Kidney capillary endothelial cell (primary cell): ENCODE results near the gene SEMA4D.

ENCODE experiments used
- DNase-seq: peaks from one replicate; pipeline ENCODE4 v3.0.0-alpha.2; 2018; ENCODE audit warnings: low spot score

Gene SEMA4D

DNA sequence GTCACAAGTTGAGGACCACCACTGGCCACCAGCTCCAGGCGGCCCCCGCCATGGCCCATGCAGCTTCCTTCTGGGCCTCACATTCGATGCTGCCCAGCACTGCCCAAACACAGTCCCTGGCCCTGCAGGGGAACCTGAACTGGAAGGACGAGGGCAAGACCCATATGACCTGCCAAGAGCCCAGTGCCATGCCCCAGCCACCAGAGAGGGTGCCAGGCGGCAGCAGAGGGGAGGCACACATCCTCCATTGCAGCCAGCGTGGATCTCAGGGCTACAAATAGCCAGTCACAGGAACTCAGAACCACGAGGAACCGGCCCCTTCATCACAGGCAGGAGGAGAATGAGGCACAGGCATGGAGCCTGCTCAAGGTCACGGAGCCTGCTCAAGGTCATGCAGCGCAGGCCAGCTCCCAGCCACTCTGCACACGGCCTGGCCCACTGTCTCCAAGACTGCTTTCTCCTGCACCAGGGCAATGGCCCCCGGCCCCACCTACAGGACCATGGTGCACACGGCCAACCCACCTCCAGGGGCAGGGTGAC lies 69.6 kb downstream of the SEMA4D start:
- no peak for DNase-seq

GRCh38 chr9:89427621-89428221 lies 70.2 kb downstream of the SEMA4D start:
- DNase-seq = no peak

GRCh38 chr9:89426384-89426961 lies 71.4 kb downstream of the SEMA4D start:
- DNase-seq = no peak

GRCh38 chr9:89425921-89426383 lies 72.0 kb downstream of the SEMA4D start:
- DNase-seq = no peak

DNA sequence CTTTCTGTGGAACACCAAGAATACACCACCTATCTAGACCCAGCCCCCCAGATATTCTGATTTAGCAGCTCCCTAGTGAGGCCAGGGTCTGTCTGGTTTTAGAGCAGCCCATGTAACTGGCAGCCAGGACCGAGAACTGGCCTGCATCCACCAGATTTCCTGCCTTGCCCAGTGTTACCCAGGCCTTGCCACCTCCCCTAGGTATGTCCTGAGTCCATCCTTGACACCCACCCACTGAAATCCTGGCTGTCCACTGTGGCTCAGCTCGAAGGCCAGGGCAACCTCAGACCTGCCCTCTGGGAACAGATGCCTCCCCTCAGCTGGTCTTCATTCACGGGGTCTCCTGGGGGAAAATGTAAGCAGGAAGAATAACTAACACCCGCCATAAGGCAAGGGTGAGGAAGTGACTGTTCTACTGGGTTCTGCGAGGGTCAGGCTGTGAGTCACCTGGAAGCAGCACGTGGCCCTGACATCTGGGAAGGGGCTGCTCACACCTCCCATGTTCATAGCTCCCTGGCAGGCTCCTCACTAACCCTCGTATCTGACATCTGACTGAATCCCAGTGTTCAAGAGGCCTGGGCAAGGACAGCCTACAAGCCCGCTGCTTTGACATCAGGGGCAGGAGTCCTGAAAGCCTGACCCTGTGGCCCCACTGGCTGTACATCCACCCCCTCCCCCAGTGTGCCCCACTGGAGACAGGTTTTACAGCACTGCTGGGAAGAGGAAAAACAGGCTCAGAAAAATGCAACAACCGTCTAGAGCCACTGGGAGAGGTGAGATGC lies 72.7 kb downstream of the SEMA4D start:
- peak; percentile 42 for DNase-seq

DNA sequence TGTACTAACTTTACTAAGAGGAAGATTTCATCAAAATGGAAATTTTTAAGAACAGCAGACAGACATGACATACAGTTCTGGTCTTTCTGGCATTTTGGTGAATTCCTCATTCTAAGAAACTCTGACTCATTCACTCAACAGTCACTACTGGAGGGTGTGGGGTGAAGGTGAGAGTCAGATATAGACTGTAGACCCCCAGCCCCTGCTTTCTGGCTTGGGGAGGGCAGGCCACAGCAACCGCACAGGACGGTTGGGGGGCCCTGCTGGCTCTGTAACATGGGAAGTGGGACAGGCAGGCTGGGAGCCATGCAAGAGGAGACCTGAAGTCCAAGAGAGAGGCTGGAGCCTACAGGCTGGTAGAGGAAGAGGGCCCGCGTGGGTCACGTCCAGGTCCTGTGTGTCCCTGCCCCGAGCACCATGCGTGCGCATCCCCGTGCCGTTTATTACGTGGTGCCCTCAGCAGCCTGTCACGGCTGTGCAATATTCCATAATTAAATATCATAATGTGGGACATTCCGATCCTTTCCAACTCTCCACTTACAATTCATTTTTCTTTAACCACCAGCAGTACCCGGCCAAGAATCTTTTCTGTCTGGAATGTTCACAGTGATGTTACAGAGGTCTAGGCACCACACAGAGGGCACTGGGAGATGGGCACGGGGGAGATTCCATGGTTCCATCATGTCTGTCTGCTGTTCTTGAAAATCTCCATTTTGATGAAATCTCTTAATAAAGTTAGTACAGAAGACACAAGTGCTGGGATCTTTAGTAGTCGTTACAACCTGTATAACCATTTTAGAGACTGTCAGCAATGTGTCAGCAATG lies 75.5 kb downstream of the SEMA4D start:
- no peak for DNase-seq

- DNase-seq = no peak
Measured at GRCh38 chr9:89421595-89421994, 76.3 kb downstream of the SEMA4D start.

- DNase-seq = no peak
Measured at GRCh38 chr9:89420397-89421178, 77.3 kb downstream of the SEMA4D start.

- no peak for DNase-seq
Measured at GRCh38 chr9:89419978-89420394, 77.9 kb downstream of the SEMA4D start.

GRCh38 chr9:89418882-89419640 lies 78.9 kb downstream of the SEMA4D start:
- no peak for DNase-seq

GRCh38 chr9:89418474-89418845 lies 79.5 kb downstream of the SEMA4D start:
- DNase-seq = no peak

GRCh38 chr9:89417832-89418473 lies 80.0 kb downstream of the SEMA4D start:
- no peak for DNase-seq

DNA sequence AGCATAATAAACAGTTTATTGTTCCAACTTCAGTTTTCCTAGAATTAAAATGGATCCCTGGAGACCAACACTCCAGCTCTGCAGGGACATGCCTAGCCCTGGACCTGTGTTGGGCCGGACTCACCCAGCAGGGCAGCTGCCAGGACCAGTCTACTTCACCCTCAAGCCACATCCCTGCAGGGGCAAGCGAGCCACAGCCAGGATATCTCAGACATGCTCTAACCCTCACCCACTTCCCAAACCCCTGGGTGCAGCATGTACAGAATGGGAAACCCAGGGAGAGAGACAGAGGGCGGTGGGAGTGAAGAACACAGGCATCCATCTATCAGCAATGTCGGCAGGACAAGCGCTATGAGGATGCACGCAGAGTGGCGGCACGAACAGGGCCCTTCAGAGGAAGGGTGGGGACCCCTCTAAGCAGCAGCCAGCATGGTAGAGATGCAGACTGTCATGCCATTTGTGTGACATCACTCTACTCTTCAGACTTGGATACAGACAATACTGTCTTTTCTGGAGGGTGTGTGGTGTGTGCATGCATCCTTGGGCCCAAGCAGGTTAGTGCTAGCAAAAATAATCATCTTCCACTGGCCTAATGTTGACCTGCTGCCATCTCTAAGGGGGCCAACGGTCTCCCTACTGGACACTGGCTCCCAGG lies 83.1 kb downstream of the SEMA4D start:
- DNase-seq = no peak

- DNase-seq = no peak
Measured at GRCh38 chr9:89413963-89414638, 83.8 kb downstream of the SEMA4D start.

- DNase-seq = no peak
Measured at GRCh38 chr9:89412951-89413350, 85.0 kb downstream of the SEMA4D start.

DNA sequence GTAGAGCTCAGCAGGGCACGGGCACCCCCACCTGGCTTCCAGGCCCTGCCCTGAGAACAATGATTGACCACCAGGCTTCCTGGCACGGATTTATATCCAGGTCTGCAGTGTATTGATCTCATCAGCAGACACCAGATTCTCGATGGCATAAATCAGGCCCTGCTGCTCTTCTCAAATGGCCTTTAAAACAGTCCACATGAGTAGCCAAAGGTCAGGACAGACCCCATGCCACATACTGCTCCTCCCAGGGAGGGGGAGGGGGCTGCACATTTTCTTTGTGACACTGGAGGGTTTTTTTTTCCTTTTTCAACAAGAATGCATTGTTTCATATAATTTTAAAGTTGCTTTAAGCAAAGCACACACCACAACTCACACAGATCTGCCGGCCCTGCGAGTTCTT lies 85.4 kb downstream of the SEMA4D start:
- DNase-seq = no peak

GRCh38 chr9:89411759-89412158 lies 86.2 kb downstream of the SEMA4D start:
- DNase-seq = no peak

GRCh38 chr9:89410641-89411350 lies 87.1 kb downstream of the SEMA4D start:
- DNase-seq = no peak
